ENCODE data around the gene ENSA. TPM values are rescaled to one million over a fixed set of nuclear protein-coding genes. Genes with fewer than 3 reads are reported as not detected.
"Not testable (repeated sequence)": the region's sequence is repeated elsewhere in the genome, so short reads cannot be mapped to it uniquely, and the experiment has no call there.

The ENSA gene
- total RNA-seq, 1 experiment from 2014 or later: 212 TPM

- not testable (repeated sequence) for H3K79me2 ChIP-seq (ENCODE audit: insufficient read depth, low read length); H3K56ac ChIP-seq (ENCODE audit: insufficient read length, low read depth, low read length); DNase-seq; H2BK5ac ChIP-seq (ENCODE audit: insufficient read length, low read length); H3T11ph ChIP-seq (ENCODE audit: low read length); H3K9me3 Mint-ChIP-seq; H3K79me1 ChIP-seq (ENCODE audit: insufficient read depth, low read depth, low read length, poor library complexity, severe bottlenecking); H2AK5ac ChIP-seq (ENCODE audit: insufficient read length, low read length); H2BK120ac ChIP-seq (ENCODE audit: low read depth, low read length, poor library complexity, severe bottlenecking); H3K27me3 ChIP-seq (ENCODE audit: insufficient read depth, low read length); H4K20me1 ChIP-seq (ENCODE audit: control insufficient read depth, insufficient read depth, insufficient read length); H4K8ac ChIP-seq (replicated peaks; ENCODE audit: insufficient read length, low read depth, low read length); H2BK12ac ChIP-seq (ENCODE audit: insufficient read length, low read depth, low read length); H3K18ac ChIP-seq (ENCODE audit: insufficient read length, low read depth, low read length); H3K27ac ChIP-seq (ENCODE audit: insufficient read length, low read depth, low read length); H3K4ac ChIP-seq (ENCODE audit: low read depth, low read length); H3K4me3 Mint-ChIP-seq; H3K4me1 ChIP-seq (ENCODE audit: insufficient read depth, low read length); H2BK15ac ChIP-seq (ENCODE audit: low read depth, low read length); H3K9me3 ChIP-seq (ENCODE audit: control insufficient read depth, low read depth, low read length); H3K27me3 Mint-ChIP-seq (ENCODE audit: low read depth); H2AFZ ChIP-seq (ENCODE audit: low read length); H4K5ac ChIP-seq (ENCODE audit: insufficient read length, low read depth, low read length); H3K27ac Mint-ChIP-seq; H3K23me2 ChIP-seq (ENCODE audit: insufficient read length, low read depth, low read length, poor library complexity, severe bottlenecking); H2BK20ac ChIP-seq (ENCODE audit: low read depth, low read length, poor library complexity, severe bottlenecking); H3K14ac ChIP-seq (ENCODE audit: insufficient read depth, low read length); H4K91ac ChIP-seq (ENCODE audit: insufficient read length, low read depth, low read length); H3K23ac ChIP-seq (ENCODE audit: insufficient read length, low read depth, low read length); H3K9ac ChIP-seq (ENCODE audit: extremely low read depth, insufficient read length, low read length); H3K4me2 ChIP-seq (ENCODE audit: insufficient read depth, insufficient read length, low read length)
- Mint-ChIP-seq H3K36me3 (ENCODE audit: insufficient read depth in 1 of 3, low read depth in 3 of 3) (peaks cover 5 to 19% (median 7%) of the 10 kb centered on the region in 3 experiments; a peak in 6 of 7 replicates), H3K4me1 (peaks cover 45 to 46% of the 10 kb centered on the region in 2 experiments)
- WGBS (ENCODE audit: extremely low coverage, insufficient read length, low lambda C conversion rate): no CpG with 5 or more reads among the region's 6 CpGs
Measured at GRCh38 chr1:150638430-150638829, 9.0 kb upstream of the ENSA start.

DNA sequence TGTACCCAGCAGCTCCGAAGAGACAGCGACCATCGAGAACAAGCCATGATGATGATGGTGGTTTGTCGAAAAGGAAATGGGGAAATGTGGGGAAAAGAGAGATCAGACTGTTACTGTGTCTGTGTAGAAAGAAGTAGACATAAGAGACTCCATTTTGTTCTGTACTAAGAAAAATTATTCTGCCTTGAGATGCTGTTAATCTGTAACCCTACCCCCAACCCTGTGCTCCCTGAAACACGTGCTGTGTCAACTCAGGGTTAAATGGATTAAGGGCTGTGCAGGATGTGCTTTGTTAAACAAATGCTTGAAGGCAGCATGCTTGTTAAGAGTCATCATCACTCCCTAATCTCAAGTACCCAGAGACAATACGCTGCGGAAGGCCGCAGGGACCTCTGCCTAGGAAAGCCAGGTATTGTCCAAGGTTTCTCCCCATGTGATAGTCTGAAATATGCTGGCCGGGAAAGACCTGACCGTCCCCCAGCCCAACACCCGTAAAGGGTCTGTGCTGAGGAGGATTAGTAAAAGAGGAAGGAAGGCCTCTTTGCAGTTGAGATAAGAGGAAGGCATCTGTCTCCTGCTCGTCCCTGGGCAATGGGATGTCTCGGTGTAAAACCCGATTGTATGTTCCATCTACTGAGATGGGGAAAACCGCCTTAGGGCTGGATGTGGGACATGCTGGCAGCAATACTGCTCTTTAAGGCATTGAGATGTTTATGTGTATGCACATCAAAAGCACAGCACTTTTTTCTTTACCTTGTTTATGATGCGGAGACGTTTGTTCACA lies 5.6 kb upstream of the ENSA start:
- Histone ChIP-seq H2BK12ac (ENCODE audit: insufficient read length, low read depth, low read length) (peak overlapping the region; percentile 73), H3K27ac (ENCODE audit: insufficient read length, low read depth, low read length) (peak overlapping the region; percentile 91), H3K18ac (ENCODE audit: insufficient read length, low read depth, low read length) (peak overlapping the region; percentile 70), H4K5ac (ENCODE audit: insufficient read length, low read depth, low read length) (peak overlapping the region; percentile 3), H3K4me2 (ENCODE audit: insufficient read depth, insufficient read length, low read length) (peak overlapping the region; percentile 21)
- not testable (repeated sequence) for H3K79me1 ChIP-seq (ENCODE audit: insufficient read depth, low read depth, low read length, poor library complexity, severe bottlenecking); H3K9ac ChIP-seq (ENCODE audit: extremely low read depth, insufficient read length, low read length); H3K56ac ChIP-seq (ENCODE audit: insufficient read length, low read depth, low read length); H4K91ac ChIP-seq (ENCODE audit: insufficient read length, low read depth, low read length); H3T11ph ChIP-seq (ENCODE audit: low read length); H3K4ac ChIP-seq (ENCODE audit: low read depth, low read length); H3K23ac ChIP-seq (ENCODE audit: insufficient read length, low read depth, low read length); H4K8ac ChIP-seq (replicated peaks; ENCODE audit: insufficient read length, low read depth, low read length); H3K14ac ChIP-seq (ENCODE audit: insufficient read depth, low read length); H2BK120ac ChIP-seq (ENCODE audit: low read depth, low read length, poor library complexity, severe bottlenecking); H3K79me2 ChIP-seq (ENCODE audit: insufficient read depth, low read length); H2BK15ac ChIP-seq (ENCODE audit: low read depth, low read length); H2BK20ac ChIP-seq (ENCODE audit: low read depth, low read length, poor library complexity, severe bottlenecking); H4K20me1 ChIP-seq (ENCODE audit: control insufficient read depth, insufficient read depth, insufficient read length); H2AFZ ChIP-seq (ENCODE audit: low read length); H3K27me3 Mint-ChIP-seq (ENCODE audit: low read depth); H2AK5ac ChIP-seq (ENCODE audit: insufficient read length, low read length); H3K27me3 ChIP-seq (ENCODE audit: insufficient read depth, low read length); H3K4me1 ChIP-seq (ENCODE audit: insufficient read depth, low read length); H2BK5ac ChIP-seq (ENCODE audit: insufficient read length, low read length); H3K9me3 ChIP-seq (ENCODE audit: control insufficient read depth, low read depth, low read length); H3K23me2 ChIP-seq (ENCODE audit: insufficient read length, low read depth, low read length, poor library complexity, severe bottlenecking); H3K9me3 Mint-ChIP-seq
- no CpG with 5 or more reads among the region's 17 CpGs for WGBS (ENCODE audit: extremely low coverage, insufficient read length, low lambda C conversion rate)
- Mint-ChIP-seq H3K36me3 (ENCODE audit: insufficient read depth in 1 of 3, low read depth in 3 of 3) (peaks cover 7 to 26% (median 10%) of the 10 kb centered on the region in 3 experiments), H3K4me3 (peak overlapping the region; percentile 50 to 67), H3K27ac (peak overlapping the region; percentile 99 to 100 (median 99)), H3K4me1 (peaks cover 54 to 58% of the 10 kb centered on the region in 2 experiments)
- DNase-seq: peak; percentile 81
